GM10248 (cell line): ENCODE data around the gene NCOR2.

Source experiments
- CTCF ChIA-PET: fragments of 300-600 bp; sonication (Branson Sonifier 250); formaldehyde crosslinking; extraction: SDS; loops from one replicate; lab custom pipeline; 2021; ENCODE audit warnings: antibody characterized with exemption; lab: Yijun Ruan, JAX
- POLR2A ChIA-PET: fragments of 350-650 bp; sonication (Branson Sonifier 250); formaldehyde crosslinking; extraction: SDS; loops from one replicate; lab custom pipeline; 2020; ENCODE audit warnings: antibody characterized with exemption; lab: Yijun Ruan, JAX
- DNase-seq: peaks from one replicate; pipeline ENCODE4 v3.0.0; 2012; ENCODE audit errors: extremely low spot score
- TF ChIP-seq, protein P1 (sequence below): IDR thresholded peaks from 2 replicates; pipeline ENCODE4 v1.5.1; 2012; ENCODE audit warnings: mild to moderate bottlenecking, low read depth; ENCODE audit errors: extremely low read depth, missing control alignments, control extremely low read depth

NCOR2 gene

DNA sequence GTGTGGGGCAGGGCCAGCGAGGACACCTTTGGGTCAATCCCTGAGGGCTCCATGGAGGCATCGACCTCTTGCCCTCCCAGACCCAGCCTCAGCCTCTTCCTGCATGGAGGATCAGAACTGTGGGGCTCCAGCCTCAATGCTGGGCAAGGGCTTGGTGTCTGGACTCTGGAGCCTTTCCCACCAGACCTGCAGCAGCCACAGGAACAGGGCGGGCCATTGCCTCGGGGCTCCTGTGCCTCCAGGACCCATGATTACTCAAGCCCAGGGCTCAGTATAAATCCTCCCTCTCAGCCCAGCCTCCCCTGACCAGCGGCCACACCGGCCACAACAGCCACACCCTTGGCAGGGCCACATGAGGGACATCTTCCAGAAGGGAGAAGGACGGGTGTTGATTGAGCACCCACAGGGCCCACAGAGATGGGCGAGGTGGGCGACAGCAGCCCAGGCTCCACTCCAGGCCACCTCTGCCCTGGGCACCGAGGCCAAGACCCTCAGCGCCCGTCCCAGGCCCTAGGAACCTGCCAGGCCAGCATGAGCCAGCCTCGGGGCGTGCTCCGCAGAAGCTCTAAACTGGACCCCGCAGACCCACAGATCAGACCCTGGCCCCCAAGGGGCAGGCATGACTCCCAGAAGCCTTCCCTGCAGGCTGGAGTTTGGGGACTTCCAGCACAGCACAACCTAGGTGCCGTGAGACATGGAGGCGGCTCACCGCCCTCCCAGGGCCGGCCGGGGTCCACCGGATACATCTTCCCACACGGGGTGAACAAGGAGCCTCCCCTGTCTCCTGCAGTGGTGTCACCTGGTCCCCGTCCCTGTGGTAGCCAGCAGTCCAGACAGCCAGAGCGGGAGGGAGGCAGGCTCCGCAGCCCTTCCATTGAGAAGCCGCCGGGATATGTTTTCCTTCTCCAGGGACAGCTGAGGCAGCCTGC lies 25.1 kb downstream of the NCOR2 start:
- POLR2A ChIA-PET: interaction anchor here (0.6 kb wide), 1 partner anchor 211 kb away, joined by 5 read pairs; no protein-coding TSS in a partner anchor
- TF ChIP-seq, protein P1, sequence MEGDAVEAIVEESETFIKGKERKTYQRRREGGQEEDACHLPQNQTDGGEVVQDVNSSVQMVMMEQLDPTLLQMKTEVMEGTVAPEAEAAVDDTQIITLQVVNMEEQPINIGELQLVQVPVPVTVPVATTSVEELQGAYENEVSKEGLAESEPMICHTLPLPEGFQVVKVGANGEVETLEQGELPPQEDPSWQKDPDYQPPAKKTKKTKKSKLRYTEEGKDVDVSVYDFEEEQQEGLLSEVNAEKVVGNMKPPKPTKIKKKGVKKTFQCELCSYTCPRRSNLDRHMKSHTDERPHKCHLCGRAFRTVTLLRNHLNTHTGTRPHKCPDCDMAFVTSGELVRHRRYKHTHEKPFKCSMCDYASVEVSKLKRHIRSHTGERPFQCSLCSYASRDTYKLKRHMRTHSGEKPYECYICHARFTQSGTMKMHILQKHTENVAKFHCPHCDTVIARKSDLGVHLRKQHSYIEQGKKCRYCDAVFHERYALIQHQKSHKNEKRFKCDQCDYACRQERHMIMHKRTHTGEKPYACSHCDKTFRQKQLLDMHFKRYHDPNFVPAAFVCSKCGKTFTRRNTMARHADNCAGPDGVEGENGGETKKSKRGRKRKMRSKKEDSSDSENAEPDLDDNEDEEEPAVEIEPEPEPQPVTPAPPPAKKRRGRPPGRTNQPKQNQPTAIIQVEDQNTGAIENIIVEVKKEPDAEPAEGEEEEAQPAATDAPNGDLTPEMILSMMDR: no peak
- CTCF ChIA-PET: no interaction called here

DNA sequence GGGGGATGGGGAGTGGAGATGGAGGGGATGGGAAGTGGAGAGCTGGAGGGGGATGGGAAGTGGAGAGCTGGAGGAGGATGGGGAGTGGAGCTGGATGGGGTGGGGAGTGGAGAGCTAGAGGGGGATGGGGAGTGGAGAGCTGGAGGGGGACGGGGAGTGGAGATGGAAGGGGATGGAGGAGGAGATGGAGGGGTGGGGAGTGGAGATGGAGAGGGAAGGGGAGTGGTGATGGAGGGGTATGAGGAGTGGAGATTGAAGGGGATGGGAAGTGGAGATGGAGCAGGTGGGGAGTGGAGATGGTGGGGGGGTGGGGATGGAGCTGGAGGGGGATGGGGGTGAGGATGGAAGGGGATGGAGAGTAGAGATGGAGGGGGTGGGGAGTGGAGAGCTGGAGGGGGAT lies 26.1 kb downstream of the NCOR2 start:
- no peak for DNase-seq
- CTCF ChIA-PET: interaction anchor here (1.4 kb wide), 1 partner anchor 18 kb away, joined by 3 read pairs; no protein-coding TSS in a partner anchor
- TF ChIP-seq, protein P1: no peak
- POLR2A ChIA-PET: interaction anchor here (0.6 kb wide), 1 partner anchor 210 kb away, joined by 5 read pairs; no protein-coding TSS in a partner anchor

More for the DNA sequence above, 25.1 kb downstream of the NCOR2 start:
- DNase-seq: no peak

DNA sequence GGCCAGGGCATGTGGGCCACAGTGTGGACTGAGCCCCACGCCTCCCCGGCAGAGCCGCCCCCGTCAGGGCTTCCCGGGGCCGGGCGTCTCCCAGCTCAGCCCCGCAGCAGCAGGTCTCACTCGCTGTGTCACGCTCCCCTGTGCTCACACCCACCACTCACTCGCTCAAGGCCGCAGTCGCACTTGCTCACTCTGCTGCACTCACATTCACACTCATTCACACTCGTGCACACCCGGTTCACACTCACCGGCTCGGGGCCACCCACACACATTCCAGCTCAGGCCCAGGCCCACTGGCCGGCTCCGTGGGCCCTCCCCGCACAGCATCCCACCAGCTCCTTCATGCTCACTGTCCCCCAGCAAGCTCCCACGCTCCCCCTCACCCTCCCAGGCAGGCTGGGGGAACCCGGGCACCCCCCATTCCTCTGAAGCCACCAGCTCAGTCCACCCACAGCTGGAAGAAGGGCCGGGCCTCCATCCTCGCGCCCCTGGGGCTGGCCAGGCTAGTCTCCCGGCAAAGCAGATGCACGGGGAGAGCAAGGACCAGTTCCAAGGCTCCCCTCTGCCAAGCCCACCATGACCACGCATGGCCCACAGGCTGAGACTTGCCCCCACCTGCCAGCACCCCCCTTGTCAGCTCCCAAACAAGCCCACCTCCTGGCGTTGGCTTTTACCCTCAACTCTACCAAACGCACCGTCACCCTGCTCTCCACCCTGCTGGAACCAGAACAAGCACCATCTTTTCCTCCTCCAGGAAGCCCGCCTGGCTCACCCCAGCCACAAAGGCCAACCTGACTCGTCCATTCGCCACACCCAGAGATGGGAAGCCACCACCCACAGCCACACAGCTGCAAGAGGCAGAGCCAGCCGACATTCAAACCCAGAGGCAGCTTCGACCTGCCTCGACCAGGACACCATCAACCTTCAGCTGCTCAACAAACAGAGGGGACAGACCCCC lies 28.0 kb downstream of the NCOR2 start:
- no peak for DNase-seq
- TF ChIP-seq, protein P1: no peak
- ChIA-PET CTCF (interaction anchor here (0.8 to 1.3 kb wide), 2 partner anchors 45 to 73 kb away, joined by 3 to 4 read pairs; no protein-coding TSS in a partner anchor), POLR2A (no interaction called here)

DNA sequence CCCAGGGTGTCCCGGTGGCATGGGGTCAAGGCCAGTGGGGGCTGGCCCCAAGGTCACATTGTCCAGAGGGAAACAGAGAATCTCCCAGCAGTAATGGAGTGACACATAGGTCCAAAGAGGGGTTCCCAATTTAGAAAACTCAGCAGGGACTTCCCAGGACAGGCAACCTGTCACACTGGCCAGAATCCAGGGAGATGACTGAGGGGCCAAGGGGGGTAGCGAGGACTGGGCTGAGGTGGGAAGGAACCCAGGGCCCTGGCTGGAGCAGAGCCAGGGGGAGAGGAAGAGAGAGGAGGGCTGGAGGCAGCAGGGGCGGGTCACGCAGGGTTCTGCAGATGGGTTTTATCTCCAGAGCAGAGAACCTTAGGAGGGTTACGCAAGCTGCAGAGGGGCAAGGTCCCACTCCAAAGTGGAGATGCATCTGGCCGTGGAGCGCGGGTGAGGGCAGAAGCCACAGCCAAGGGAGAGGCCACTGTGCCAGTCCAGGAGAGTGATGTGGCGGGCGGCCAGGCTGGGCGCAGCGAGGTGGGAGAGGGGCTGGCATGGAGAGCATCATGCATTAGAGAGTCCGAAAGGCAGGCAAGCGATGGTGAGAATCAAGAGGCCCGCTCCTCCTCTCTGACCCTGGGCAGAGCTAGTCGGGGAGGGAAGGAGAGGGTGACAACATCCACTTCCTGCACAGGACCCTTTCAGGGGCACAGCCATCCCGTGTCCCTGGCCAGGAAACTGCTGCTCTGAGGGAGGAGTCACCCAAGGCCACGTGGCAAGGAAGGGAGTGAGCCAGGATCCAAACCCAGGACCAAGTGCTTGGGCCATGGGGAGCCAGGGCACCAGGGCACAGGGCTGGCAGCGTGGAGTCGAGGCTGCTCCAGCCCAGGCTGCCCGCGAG lies 29.0 kb downstream of the NCOR2 start:
- DNase-seq: no peak
- TF ChIP-seq, protein P1: no peak
- POLR2A ChIA-PET: no interaction called here
- CTCF ChIA-PET: interaction anchor here (0.8 to 1.3 kb wide), 4 partner anchors 7 to 73 kb away, joined by 3 to 4 read pairs (median 4); no protein-coding TSS in a partner anchor

DNA sequence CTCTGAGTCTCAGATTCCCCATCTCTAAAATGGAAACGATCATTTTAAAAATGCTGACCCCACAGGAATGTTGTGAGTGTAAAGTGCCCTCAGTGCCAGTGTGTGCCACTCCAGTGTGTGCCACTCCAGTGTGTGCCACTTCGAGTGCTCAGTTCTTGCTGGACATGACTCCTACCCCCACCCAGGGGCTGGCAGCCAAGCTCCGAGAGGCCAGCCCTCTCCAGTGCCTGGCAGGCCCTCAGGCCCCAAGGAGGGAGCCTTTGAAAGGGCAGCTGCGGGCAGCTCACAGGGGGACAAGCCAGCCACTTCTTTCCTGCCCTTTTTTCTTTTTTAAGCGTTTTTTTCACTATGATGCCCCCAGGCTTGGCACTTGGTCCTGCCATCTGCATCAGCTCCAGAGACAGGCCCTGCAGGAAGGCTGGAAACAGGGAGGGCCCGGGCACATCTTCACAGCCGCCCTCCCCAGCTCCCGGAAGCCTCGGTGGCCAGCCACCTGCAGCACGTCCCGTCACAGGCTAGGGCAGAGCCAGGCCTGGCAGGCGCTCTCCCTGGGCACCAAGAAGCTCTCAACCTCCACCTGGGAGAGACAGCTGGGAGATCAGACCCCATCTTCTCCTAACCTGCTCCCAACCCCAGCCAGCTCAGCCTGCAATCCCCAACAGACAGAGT lies 29.8 kb downstream of the NCOR2 start:
- DNase-seq: no peak
- ChIA-PET CTCF (interaction anchor here (0.9 to 1.3 kb wide), 2 partner anchors 8 to 9 kb away, joined by 3 to 4 read pairs; no protein-coding TSS in a partner anchor), POLR2A (no interaction called here)
- TF ChIP-seq, protein P1: no peak
